ENCODE measurements around the gene CAPN3.
A peak's percentile ranks its signal among the peaks of the same experiment; 100 is the strongest.
"Not testable (repeated sequence)": the region's sequence is repeated elsewhere in the genome, so short reads cannot be mapped to it uniquely, and the experiment has no call there.

Gene CAPN3

GRCh38 chr15:42359249-42359648 is at the start of gene CAPN3:
TSS of gene CAPN3 (plus strand) at chr15:42359501. CDS start at chr15:42359806, 305 bp downstream.
- no peak for DNase-seq

GRCh38 chr15:42313463-42313862 is 45.8 kb upstream of the CAPN3 start:
- peak in 1 of 56 donors; percentile 0 for DNase-seq

- no peak for DNase-seq
Observed at GRCh38 chr15:42314818-42315217, 44.5 kb upstream of the CAPN3 start.

GRCh38 chr15:42315521-42315920 is 43.8 kb upstream of the CAPN3 start:
- no peak for DNase-seq

GRCh38 chr15:42316282-42316805 is 43.0 kb upstream of the CAPN3 start:
- DNase-seq = not testable (repeated sequence)

GRCh38 chr15:42319206-42319605 is 40.1 kb upstream of the CAPN3 start:
- no peak for DNase-seq

GRCh38 chr15:42324308-42324707 is 35.0 kb upstream of the CAPN3 start:
- DNase-seq = no peak

GRCh38 chr15:42329161-42329560 is 30.1 kb upstream of the CAPN3 start:
- DNase-seq = no peak

- DNase-seq = no peak
Observed at GRCh38 chr15:42329992-42330391, 29.3 kb upstream of the CAPN3 start.

GRCh38 chr15:42331235-42331634 is 28.1 kb upstream of the CAPN3 start:
- DNase-seq = no peak

GRCh38 chr15:42332331-42332730 is 27.0 kb upstream of the CAPN3 start:
- no peak for DNase-seq

GRCh38 chr15:42335074-42335473 is 24.2 kb upstream of the CAPN3 start:
- no peak for DNase-seq

- not testable (repeated sequence) for DNase-seq
Observed at GRCh38 chr15:42336650-42337049, 22.7 kb upstream of the CAPN3 start.

- not testable (repeated sequence) for DNase-seq
Observed at GRCh38 chr15:42337104-42337503, 22.2 kb upstream of the CAPN3 start.

- no peak for DNase-seq
Observed at GRCh38 chr15:42338500-42338899, 20.8 kb upstream of the CAPN3 start.

GRCh38 chr15:42343596-42344232 is 15.6 kb upstream of the CAPN3 start:
- no peak for DNase-seq

GRCh38 chr15:42344763-42345162 is 14.5 kb upstream of the CAPN3 start:
- no peak for DNase-seq

- no peak for DNase-seq
Observed at GRCh38 chr15:42345504-42345903, 13.8 kb upstream of the CAPN3 start.

- DNase-seq = no peak
Observed at GRCh38 chr15:42348083-42348482, 11.2 kb upstream of the CAPN3 start.

- no peak for DNase-seq
Observed at GRCh38 chr15:42349186-42349585, 10.1 kb upstream of the CAPN3 start.

GRCh38 chr15:42352401-42352800 is 6.9 kb upstream of the CAPN3 start:
- DNase-seq = no peak

GRCh38 chr15:42353061-42353460 is 6.2 kb upstream of the CAPN3 start:
- DNase-seq = no peak

- DNase-seq = no peak
Observed at GRCh38 chr15:42354824-42355223, 4.5 kb upstream of the CAPN3 start.

GRCh38 chr15:42355291-42355690 is 4.0 kb upstream of the CAPN3 start:
- no peak for DNase-seq
